GM12878 (cell line): ENCODE results near the gene GNAO1. TPM values are rescaled to one million over a fixed set of nuclear protein-coding genes. Genes with fewer than 3 reads are reported as not detected.

ENCODE experiments used
- ATAC-seq: fragments of 200-7000 bp; cut with Tn5 transposase; 3 replicates; pipeline ENCODE4 v1.9.1; 2020; ENCODE audit warnings: mild to moderate bottlenecking, moderate library complexity
- BruUV-seq: library from RNA; stranded (reverse); fragments of 400-500 nt; replicated peaks from 2 replicates; lab custom pipeline; 2021; lab: Mats Ljungman, UMichigan
- CTCF ChIA-PET: fragments of 300-600 bp; sonication (Branson Sonifier 250); formaldehyde crosslinking; extraction: SDS; loops from one replicate; lab custom pipeline; 2021; ENCODE audit warnings: inconsistent platforms; lab: Yijun Ruan, JAX
- POLR2A ChIA-PET: fragments of 350-600 bp; formaldehyde crosslinking; extraction: SDS; loops from one replicate; lab custom pipeline; 2021; ENCODE audit warnings: inconsistent platforms; lab: Charles Lee
- RAD21 ChIA-PET: fragments of 300-600 bp; sonication (Branson Sonifier 250); formaldehyde crosslinking; loops from one replicate; lab custom pipeline; 2023; ENCODE audit warnings: antibody characterized with exemption; ENCODE audit not compliant: unreplicated experiment; lab: Charles Lee
- SMC1A ChIA-PET: fragments of 300-600 bp; sonication (Branson Sonifier 250); formaldehyde crosslinking; loops from one replicate; lab custom pipeline; 2023; ENCODE audit not compliant: unreplicated experiment, uncharacterized antibody; lab: Charles Lee
- DNase-seq: peaks from one replicate; pipeline ENCODE4 v3.0.0-alpha.2; 2011; ENCODE audit warnings: low read depth, low spot score
- FAIRE-seq: peaks from 3 replicates; lab custom pipeline; 2011; peaks lifted over from hg19 to GRCh38; lab: Jason Lieb, UNC
- H2AFZ ChIP-seq: 2 replicates; pipeline ENCODE4 v1.6.0; 2011; ENCODE audit warnings: low read depth, low read length, control low read depth; ENCODE audit not compliant: control insufficient read depth
- H3K27ac ChIP-seq: 2 replicates; pipeline ENCODE4 v1.5.1; 2011; ENCODE audit warnings: control low read depth; ENCODE audit not compliant: control insufficient read depth, insufficient read depth
- H3K27me3 ChIP-seq, 2 experiments: replicated peaks in 1 of 2; 2 replicates each; pipeline versions ENCODE4 v1.6.0 to v1.6.1; 2011; ENCODE audit warnings: low read length in 1 of 2; ENCODE audit not compliant: control insufficient read depth in 2 of 2, insufficient read depth in 2 of 2
- H3K36me3 ChIP-seq, 2 experiments: 2 replicates each; pipeline ENCODE4 v1.5.1; 2011; ENCODE audit warnings: low read length in 1 of 2; ENCODE audit not compliant: control insufficient read depth in 2 of 2, insufficient read depth in 2 of 2
- H3K4me1 ChIP-seq: 2 replicates; pipeline ENCODE4 v1.6.1; 2011; ENCODE audit warnings: mild to moderate bottlenecking, low read length, moderate library complexity, mixed read lengths; ENCODE audit not compliant: control insufficient read depth, insufficient read depth
- H3K4me2 ChIP-seq: 2 replicates; pipeline ENCODE4 v1.6.0; 2011; ENCODE audit warnings: control low read depth; ENCODE audit not compliant: control insufficient read depth, insufficient read depth
- H3K4me3 ChIP-seq: fragments of 200-600 bp; sonication (generic); 2 replicates; pipeline ENCODE4 v1.5.1; 2016
- H3K79me2 ChIP-seq: 2 replicates; pipeline ENCODE4 v1.6.0; 2011; ENCODE audit warnings: low read length; ENCODE audit not compliant: control insufficient read depth, insufficient read depth
- H3K9ac ChIP-seq: 2 replicates; pipeline ENCODE4 v1.8.0; 2011; ENCODE audit warnings: low read length, control low read depth, mixed read lengths; ENCODE audit not compliant: control insufficient read depth, insufficient read depth
- H3K9me3 ChIP-seq: replicated peaks from 3 replicates; pipeline ENCODE4 v1.5.1; 2011; ENCODE audit warnings: mild to moderate bottlenecking, low read length; ENCODE audit not compliant: control insufficient read depth, insufficient read depth
- H4K20me1 ChIP-seq: 2 replicates; pipeline ENCODE4 v1.6.0; 2011; ENCODE audit not compliant: control insufficient read depth, insufficient read depth
- ATF3 ChIP-seq: IDR thresholded peaks from 2 replicates; pipeline ENCODE4 v1.6.1; 2011; ENCODE audit warnings: low read depth, mild to moderate bottlenecking, low read length, moderate library complexity, borderline replicate concordance; ENCODE audit errors: extremely low read depth
- BCLAF1 ChIP-seq: fragments of 450-650 bp; IDR thresholded peaks from 2 replicates; pipeline ENCODE4 v1.6.1; 2017; ENCODE audit warnings: antibody characterized with exemption, mild to moderate bottlenecking, moderate library complexity
- CEBPZ ChIP-seq: fragments of 150-350 bp; IDR thresholded peaks from 2 replicates; pipeline ENCODE4 v1.6.1; 2016; ENCODE audit warnings: low read depth, low read length
- CREM ChIP-seq: IDR thresholded peaks from 2 replicates; pipeline ENCODE4 v1.6.1; 2014; ENCODE audit warnings: antibody characterized with exemption, low read depth
- EGR1 ChIP-seq, 2 experiments: IDR thresholded peaks; 1 replicate in 1 of 2; 2 replicates in 1 of 2; pipeline ENCODE4 v1.6.1; 2011 to 2012; ENCODE audit warnings: low read depth in 2 of 2, low read length in 2 of 2, borderline replicate concordance in 1 of 2, mild to moderate bottlenecking in 1 of 2, moderate library complexity in 1 of 2
- HDGF ChIP-seq: fragments of 450-650 bp; IDR thresholded peaks from 2 replicates; pipeline ENCODE4 v1.6.1; 2016; ENCODE audit warnings: antibody characterized with exemption
- JUND ChIP-seq: IDR thresholded peaks from 2 replicates; pipeline ENCODE4 v1.6.1; 2012; ENCODE audit warnings: low read depth, mild to moderate bottlenecking, low read length, improper control_type of control experiment, moderate library complexity
- NFIC ChIP-seq: IDR thresholded peaks from 2 replicates; pipeline ENCODE4 v1.6.1; 2012; ENCODE audit warnings: low read depth, mild to moderate bottlenecking, inconsistent platforms, low read length, moderate library complexity
- NFYB ChIP-seq: IDR thresholded peaks from 2 replicates; pipeline ENCODE4 v1.6.1; 2011; ENCODE audit warnings: low read depth, mild to moderate bottlenecking, low read length, improper control_type of control experiment, moderate library complexity; ENCODE audit not compliant: insufficient read depth
- POLR2AphosphoS5 ChIP-seq: IDR thresholded peaks from 2 replicates; pipeline ENCODE4 v1.6.1; 2011; ENCODE audit warnings: mild to moderate bottlenecking, low read length, inconsistent platforms
- RAD51 ChIP-seq: fragments of 450-650 bp; IDR thresholded peaks from 2 replicates; pipeline ENCODE4 v1.6.1; 2016; ENCODE audit warnings: moderate library complexity, mild to moderate bottlenecking, inconsistent platforms
- RB1 ChIP-seq: fragments of 450-650 bp; formaldehyde crosslinking; IDR thresholded peaks from 2 replicates; pipeline ENCODE4 v1.6.1; 2017; ENCODE audit warnings: mild to moderate bottlenecking, borderline replicate concordance
- ZBED1 ChIP-seq: IDR thresholded peaks from 2 replicates; pipeline ENCODE4 v1.6.1; 2016; ENCODE audit warnings: borderline replicate concordance
- WGBS: methylation state at CpG from one replicate; pipeline ENCODE4 v1.1.6; 2016; ENCODE audit warnings: low lambda C conversion rate; ENCODE audit not compliant: insufficient replicate concordance, insufficient coverage; ENCODE audit errors: missing lambda C conversion rate; 5-methylcytosine and 5-hydroxymethylcytosine counted together
- in situ Hi-C: fragments of 300-500 bp; cut with MboI; formaldehyde crosslinking; loops from 9 replicates; pipeline ENCODE4 v1.14.3; 2018; ENCODE audit warnings: mixed read lengths
- intact Hi-C: fragments of 100-400 bp; cut with micrococcal nuclease; formaldehyde crosslinking; loops from one replicate; pipeline ENCODE4 v1.14.2; 2022; ENCODE audit not compliant: unreplicated experiment
- polyA plus RNA-seq, 11 experiments: library from polyadenylated mRNA; depleted of rRNA in 4 of 11; unstranded in 6 of 11; stranded (reverse) in 5 of 11; fragments of >200 nt; fragmentation: Nextera tagmentation in 4 of 11; fragmentation: Illumina TruSeq in 1 of 11; extraction: Ambion mirVana in 4 of 11; extraction: Trizol in 1 of 11; gene quantifications; 1 replicate in 1 of 11; 2 replicates in 10 of 11; pipeline versions ENCODE4 v1.2.1 to v1.2.3, GENCODE V29; 2011 to 2016; ENCODE audit warnings: inconsistent platforms in 2 of 11, missing spikeins in 2 of 11, low read depth in 1 of 11
- total RNA-seq, 4 experiments: library from RNA; depleted of rRNA in 3 of 4; stranded (reverse); fragments of >200 nt in 3 of 4; fragmentation: Illumina TruSeq in 1 of 4; extraction: Trizol in 1 of 4; gene quantifications; 2 replicates each; pipeline versions ENCODE4 v1.2.1 to v1.2.3, GENCODE V29; 2013 to 2021

The GNAO1 gene
- total and polyA plus RNA-seq, 10 of the 15 experiments (the other 5 are each of a cell fraction or from before 2014, with no cell fraction given), result 0.05 to 0.28 (median 0.14) TPM; not detected in 6

- in situ Hi-C loops, result no loop called here
- H3K4me2 ChIP-seq, result no peak overlapping the region
- ATAC-seq, result no peak
- no peak overlapping the region for H3K27ac ChIP-seq
- no peaks in the 10 kb centered on the region for H3K36me3 ChIP-seq
- H2AFZ ChIP-seq, result no peak overlapping the region
- no peaks in the 10 kb centered on the region for H3K4me1 ChIP-seq
- no TSS peak for BruUV-seq
- 58% methylated on average over 7 of the region's 7 CpGs for WGBS
- H3K79me2 ChIP-seq, result no peaks in the 10 kb centered on the region
- no peak overlapping the region for H3K9ac ChIP-seq
- intact Hi-C loops, result no loop called here
- POLR2A ChIA-PET, result interaction anchor here (0.7 kb wide), 1 partner anchor 462 kb away, joined by 3 read pairs; no protein-coding TSS in a partner anchor
- no peaks in the 10 kb centered on the region for H4K20me1 ChIP-seq
- RAD21 ChIA-PET, result no interaction called here
- FAIRE-seq, result no peak
- no peak for DNase-seq
- no peak overlapping the region for H3K4me3 ChIP-seq
- no peaks in the 10 kb centered on the region; a peak in 2 of 4 replicates for H3K27me3 ChIP-seq
- SMC1A ChIA-PET, result no interaction called here
- no peaks in the 10 kb centered on the region for H3K9me3 ChIP-seq
- CTCF ChIA-PET, result no interaction called here
- TF ChIP-seq EGR1 (IDR thresholded peaks at IDR 0.05; ENCODE audit: borderline replicate concordance in 1 of 2, low read depth in 2 of 2, low read length in 2 of 2) (no peak), JUND (no peak), NFIC (no peak), POLR2AphosphoS5 (no peak), NFYB (no peak), ATF3 (no peak), CREM (no peak), CEBPZ (no peak), HDGF (no peak), RAD51 (no peak), RB1 (no peak), ZBED1 (no peak), BCLAF1 (no peak)
These were observed 106.4 kb downstream of the GNAO1 start for GRCh38 chr16:56297684-56298083.
